Activated B cell treated with CpG ODN at 0.5 μM for 24 hours (primary cell): Measurements from ENCODE around the gene TIGD1. TPM values are rescaled to one million over a fixed set of nuclear protein-coding genes. Genes with fewer than 3 reads are reported as not detected.
"Not testable (repeated sequence)": the region's sequence is repeated elsewhere in the genome, so short reads cannot be mapped to it uniquely, and the experiment has no call there.

Experiments used
- ATAC-seq: fragments of 200-7000 bp; cut with Tn5 transposase; one replicate; pipeline ENCODE4 v1.10.0; 2021; ENCODE audit warnings: low read depth, mild to moderate bottlenecking, moderate library complexity
- CTCF ChIA-PET: fragments of 350-600 bp; sonication (Branson Sonifier 250); formaldehyde crosslinking; loops from one replicate; lab custom pipeline; 2021; ENCODE audit warnings: antibody characterized with exemption; lab: Charles Lee
- POLR2A ChIA-PET: fragments of 350-600 bp; sonication (Branson Sonifier 250); formaldehyde crosslinking; loops from one replicate; lab custom pipeline; 2021; ENCODE audit warnings: antibody characterized with exemption; lab: Charles Lee
- DNase-seq: peaks from one replicate; pipeline ENCODE4 v3.0.0; 2022
- H3K27ac Mint-ChIP-seq: one replicate; pipeline ENCODE4 v1.8.0; 2020; ENCODE audit warnings: mixed read lengths
- H3K27me3 Mint-ChIP-seq: one replicate; pipeline ENCODE4 v1.8.0; 2021; ENCODE audit warnings: mixed read lengths
- H3K36me3 Mint-ChIP-seq: one replicate; pipeline ENCODE4 v1.8.0; 2021; ENCODE audit warnings: low read depth, mixed read lengths
- H3K4me1 Mint-ChIP-seq: one replicate; pipeline ENCODE4 v1.8.0; 2021; ENCODE audit warnings: mixed read lengths
- H3K4me3 Mint-ChIP-seq: one replicate; pipeline ENCODE4 v1.8.0; 2020; ENCODE audit warnings: mild to moderate bottlenecking, mixed read lengths
- H3K9me3 Mint-ChIP-seq: one replicate; pipeline ENCODE4 v1.8.0; 2020; ENCODE audit warnings: mixed read lengths
- CTCF ChIP-seq: fragments of 200-600 bp; IDR thresholded peaks from one replicate; pipeline ENCODE4 v1.8.0; 2022; ENCODE audit warnings: antibody characterized with exemption, mild to moderate bottlenecking
- intact Hi-C: fragments of 100-400 bp; cut with micrococcal nuclease; formaldehyde crosslinking; loops from one replicate; pipeline ENCODE4 v1.15.1; 2024
- total RNA-seq: library from RNA; stranded (reverse); gene quantifications from 2 replicates; pipeline ENCODE4 v1.2.3, GENCODE V29; 2022

TIGD1 gene
- total RNA-seq, 1 donor from 2014 or later: 8.8 TPM

GRCh38 chr2:232573042-232573441 is 22.7 kb upstream of the TIGD1 start:
- ChIA-PET CTCF (no interaction called here), POLR2A (no interaction called here)
- H3K27me3 Mint-ChIP-seq: no peaks in the 10 kb centered on the region
- H3K4me3 Mint-ChIP-seq: no peak overlapping the region
- TF ChIP-seq CTCF: no peak
- no peak for ATAC-seq
- intact Hi-C loops: no loop called here
- H3K27ac Mint-ChIP-seq: no peak overlapping the region
- peaks cover 92% of the 10 kb centered on the region for H3K36me3 Mint-ChIP-seq
- H3K9me3 Mint-ChIP-seq: no peaks in the 10 kb centered on the region
- no peaks in the 10 kb centered on the region for H3K4me1 Mint-ChIP-seq
- DNase-seq: no peak

GRCh38 chr2:232571026-232571474 is 20.7 kb upstream of the TIGD1 start:
- DNase-seq (no peak), ATAC-seq (no peak)
- ChIA-PET CTCF (no interaction called here), POLR2A (no interaction called here)
- intact Hi-C loops: no loop called here
- Mint-ChIP-seq H3K4me3 (no peak overlapping the region), H3K9me3 (no peaks in the 10 kb centered on the region), H3K27me3 (no peaks in the 10 kb centered on the region), H3K4me1 (no peaks in the 10 kb centered on the region), H3K27ac (no peak overlapping the region), H3K36me3 (peaks cover 94% of the 10 kb centered on the region)
- TF ChIP-seq CTCF: no peak

- H3K9me3 Mint-ChIP-seq, ATAC-seq, H3K4me3 Mint-ChIP-seq, intact Hi-C loops, H3K27ac Mint-ChIP-seq, CTCF ChIA-PET, H3K27me3 Mint-ChIP-seq, H3K4me1 Mint-ChIP-seq, DNase-seq, POLR2A ChIA-PET: not testable (repeated sequence)
- H3K36me3 Mint-ChIP-seq: peaks cover 98% of the 10 kb centered on the region
Measured at GRCh38 chr2:232570481-232570880, 20.1 kb upstream of the TIGD1 start.

- Mint-ChIP-seq H3K27ac (no peak overlapping the region), H3K27me3 (no peaks in the 10 kb centered on the region), H3K4me3 (no peak overlapping the region), H3K4me1 (no peaks in the 10 kb centered on the region), H3K9me3 (no peaks in the 10 kb centered on the region), H3K36me3 (peaks cover 98% of the 10 kb centered on the region)
- ATAC-seq (no peak), DNase-seq (no peak)
- POLR2A ChIA-PET: no interaction called here
- intact Hi-C loops: no loop called here
- CTCF ChIA-PET: no interaction called here
- TF ChIP-seq CTCF: no peak
Measured at GRCh38 chr2:232569541-232569940, 19.2 kb upstream of the TIGD1 start.

- ATAC-seq (no peak), DNase-seq (no peak)
- Mint-ChIP-seq H3K9me3 (no peaks in the 10 kb centered on the region), H3K27me3 (no peaks in the 10 kb centered on the region), H3K27ac (no peak overlapping the region), H3K4me3 (no peak overlapping the region), H3K4me1 (peaks cover under 1% of the 10 kb centered on the region), H3K36me3 (peaks cover 96% of the 10 kb centered on the region)
- TF ChIP-seq CTCF: no peak
- ChIA-PET CTCF (interaction anchor here (0.9 kb wide), 1 partner anchor 45 kb away, joined by 3 read pairs; no protein-coding TSS in a partner anchor), POLR2A (no interaction called here)
- intact Hi-C loops: no loop called here
Measured at GRCh38 chr2:232568161-232568560, 17.8 kb upstream of the TIGD1 start.

- ATAC-seq (no peak), DNase-seq (no peak)
- intact Hi-C loops: no loop called here
- CTCF ChIA-PET: interaction anchor here (0.9 kb wide), 1 partner anchor 45 kb away, joined by 3 read pairs; no protein-coding TSS in a partner anchor
- TF ChIP-seq CTCF: no peak
- Mint-ChIP-seq H3K9me3 (no peaks in the 10 kb centered on the region), H3K36me3 (peaks cover 95% of the 10 kb centered on the region), H3K4me3 (no peak overlapping the region), H3K27me3 (no peaks in the 10 kb centered on the region), H3K4me1 (peaks cover 5% of the 10 kb centered on the region), H3K27ac (no peak overlapping the region)
- POLR2A ChIA-PET: no interaction called here
Measured at GRCh38 chr2:232567721-232568120, 17.4 kb upstream of the TIGD1 start.
